H1 (cell line): ENCODE measurements around the gene BOK. TPM values are rescaled to one million over a fixed set of nuclear protein-coding genes. Genes with fewer than 3 reads are reported as not detected.

ENCODE experiments used
- CTBP2 ChIP-seq: IDR thresholded peaks from 2 replicates; pipeline ENCODE4 v1.7.0; 2011; ENCODE audit warnings: borderline replicate concordance, mild to moderate bottlenecking, moderate library complexity, mixed read lengths, low read length; ENCODE audit not compliant: insufficient read depth, insufficient read length
- CTCF ChIP-seq, 3 experiments: IDR thresholded peaks; 1 replicate in 2 of 3; 2 replicates in 1 of 3; pipeline versions ENCODE4 v1.5.1 to v1.6.1; 2011; ENCODE audit warnings: low read length in 3 of 3, mild to moderate bottlenecking in 3 of 3, inconsistent platforms in 2 of 3, low read depth in 1 of 3, moderate library complexity in 1 of 3; ENCODE audit not compliant: insufficient read depth in 1 of 3; ENCODE audit errors: control extremely low read depth in 1 of 3
- GTF2F1 ChIP-seq: IDR thresholded peaks from 2 replicates; pipeline ENCODE4 v1.6.1; 2012; ENCODE audit warnings: low read depth, low read length, improper control_type of control experiment, borderline replicate concordance
- RBBP5 ChIP-seq: IDR thresholded peaks from 2 replicates; pipeline ENCODE4 v1.7.1; 2012; ENCODE audit warnings: low read depth, mild to moderate bottlenecking, inconsistent platforms, low read length, moderate library complexity, borderline replicate concordance
- SP2 ChIP-seq: IDR thresholded peaks from 2 replicates; pipeline ENCODE4 v1.6.1; 2012; ENCODE audit warnings: mild to moderate bottlenecking, low read length, inconsistent platforms
- SP4 ChIP-seq: IDR thresholded peaks from 2 replicates; pipeline ENCODE4 v1.6.1; 2012; ENCODE audit warnings: low read length, inconsistent platforms
- TAF1 ChIP-seq: IDR thresholded peaks from 2 replicates; pipeline ENCODE4 v1.6.1; 2011; ENCODE audit warnings: mild to moderate bottlenecking, low read depth, low read length
- TCF12 ChIP-seq: IDR thresholded peaks from 2 replicates; pipeline ENCODE4 v1.6.1; 2011; ENCODE audit warnings: low read depth, mild to moderate bottlenecking, low read length
- TEAD4 ChIP-seq: IDR thresholded peaks from 2 replicates; pipeline ENCODE4 v1.6.1; 2012; ENCODE audit warnings: low read depth, low read length, inconsistent platforms, mixed read lengths
- polyA plus RNA-seq, 7 experiments: library from polyadenylated mRNA; depleted of rRNA in 3 of 7; stranded (reverse) in 5 of 7; unstranded in 2 of 7; fragments of >200 nt in 5 of 7; fragments of 200-250 nt in 2 of 7; gene quantifications; 1 replicate in 5 of 7; 2 replicates in 1 of 7; 4 replicates in 1 of 7; pipeline versions ENCODE4 v1.2.1 to v1.2.3, GENCODE V29; 2011 to 2013; ENCODE audit warnings: missing spikeins in 2 of 7, mixed read lengths in 2 of 7
- total RNA-seq: library from RNA; stranded (reverse); fragmentation: NEBNext Ultra II Directional; extraction: Animal tissue kit (Norgen Biotek cat#: 25700); gene quantifications from 2 replicates; pipeline ENCODE4 v1.2.1, GENCODE V29; 2021
- TF ChIP-seq, protein P1 (sequence below): fragments of 300-600 bp; sonication (generic); IDR thresholded peaks from 2 replicates; pipeline ENCODE4 v1.7.1; 2012; ENCODE audit warnings: low read length, moderate library complexity, mild to moderate bottlenecking, inconsistent platforms; ENCODE audit not compliant: insufficient replicate concordance

The BOK gene
- total and polyA plus RNA-seq, 2 of the 8 experiments (the other 6 are each of a cell fraction or from before 2014, with no cell fraction given) = 33.7 to 37.6 TPM

DNA sequence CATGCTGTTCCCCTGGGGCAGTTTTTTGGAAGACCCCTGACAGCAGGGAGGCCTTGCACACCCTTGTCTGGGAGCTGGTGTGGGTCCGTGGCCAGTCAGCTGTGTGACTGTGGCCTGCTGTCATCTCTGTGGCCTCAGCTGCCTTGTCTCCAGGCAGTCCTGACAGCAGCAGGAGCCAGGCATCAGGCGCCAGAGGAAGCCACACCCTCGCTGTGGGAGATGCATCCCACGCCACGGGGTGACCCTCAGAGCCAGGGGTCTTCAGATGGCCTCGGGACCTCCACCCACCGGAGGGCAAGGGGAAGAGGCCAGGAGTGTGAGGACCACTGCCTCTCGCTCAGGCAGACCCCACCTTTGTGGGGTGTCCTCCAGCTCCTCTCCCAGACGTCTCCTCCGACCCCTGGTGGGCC is 5.0 kb downstream of the BOK start (continued):
- TF ChIP-seq, protein P1, sequence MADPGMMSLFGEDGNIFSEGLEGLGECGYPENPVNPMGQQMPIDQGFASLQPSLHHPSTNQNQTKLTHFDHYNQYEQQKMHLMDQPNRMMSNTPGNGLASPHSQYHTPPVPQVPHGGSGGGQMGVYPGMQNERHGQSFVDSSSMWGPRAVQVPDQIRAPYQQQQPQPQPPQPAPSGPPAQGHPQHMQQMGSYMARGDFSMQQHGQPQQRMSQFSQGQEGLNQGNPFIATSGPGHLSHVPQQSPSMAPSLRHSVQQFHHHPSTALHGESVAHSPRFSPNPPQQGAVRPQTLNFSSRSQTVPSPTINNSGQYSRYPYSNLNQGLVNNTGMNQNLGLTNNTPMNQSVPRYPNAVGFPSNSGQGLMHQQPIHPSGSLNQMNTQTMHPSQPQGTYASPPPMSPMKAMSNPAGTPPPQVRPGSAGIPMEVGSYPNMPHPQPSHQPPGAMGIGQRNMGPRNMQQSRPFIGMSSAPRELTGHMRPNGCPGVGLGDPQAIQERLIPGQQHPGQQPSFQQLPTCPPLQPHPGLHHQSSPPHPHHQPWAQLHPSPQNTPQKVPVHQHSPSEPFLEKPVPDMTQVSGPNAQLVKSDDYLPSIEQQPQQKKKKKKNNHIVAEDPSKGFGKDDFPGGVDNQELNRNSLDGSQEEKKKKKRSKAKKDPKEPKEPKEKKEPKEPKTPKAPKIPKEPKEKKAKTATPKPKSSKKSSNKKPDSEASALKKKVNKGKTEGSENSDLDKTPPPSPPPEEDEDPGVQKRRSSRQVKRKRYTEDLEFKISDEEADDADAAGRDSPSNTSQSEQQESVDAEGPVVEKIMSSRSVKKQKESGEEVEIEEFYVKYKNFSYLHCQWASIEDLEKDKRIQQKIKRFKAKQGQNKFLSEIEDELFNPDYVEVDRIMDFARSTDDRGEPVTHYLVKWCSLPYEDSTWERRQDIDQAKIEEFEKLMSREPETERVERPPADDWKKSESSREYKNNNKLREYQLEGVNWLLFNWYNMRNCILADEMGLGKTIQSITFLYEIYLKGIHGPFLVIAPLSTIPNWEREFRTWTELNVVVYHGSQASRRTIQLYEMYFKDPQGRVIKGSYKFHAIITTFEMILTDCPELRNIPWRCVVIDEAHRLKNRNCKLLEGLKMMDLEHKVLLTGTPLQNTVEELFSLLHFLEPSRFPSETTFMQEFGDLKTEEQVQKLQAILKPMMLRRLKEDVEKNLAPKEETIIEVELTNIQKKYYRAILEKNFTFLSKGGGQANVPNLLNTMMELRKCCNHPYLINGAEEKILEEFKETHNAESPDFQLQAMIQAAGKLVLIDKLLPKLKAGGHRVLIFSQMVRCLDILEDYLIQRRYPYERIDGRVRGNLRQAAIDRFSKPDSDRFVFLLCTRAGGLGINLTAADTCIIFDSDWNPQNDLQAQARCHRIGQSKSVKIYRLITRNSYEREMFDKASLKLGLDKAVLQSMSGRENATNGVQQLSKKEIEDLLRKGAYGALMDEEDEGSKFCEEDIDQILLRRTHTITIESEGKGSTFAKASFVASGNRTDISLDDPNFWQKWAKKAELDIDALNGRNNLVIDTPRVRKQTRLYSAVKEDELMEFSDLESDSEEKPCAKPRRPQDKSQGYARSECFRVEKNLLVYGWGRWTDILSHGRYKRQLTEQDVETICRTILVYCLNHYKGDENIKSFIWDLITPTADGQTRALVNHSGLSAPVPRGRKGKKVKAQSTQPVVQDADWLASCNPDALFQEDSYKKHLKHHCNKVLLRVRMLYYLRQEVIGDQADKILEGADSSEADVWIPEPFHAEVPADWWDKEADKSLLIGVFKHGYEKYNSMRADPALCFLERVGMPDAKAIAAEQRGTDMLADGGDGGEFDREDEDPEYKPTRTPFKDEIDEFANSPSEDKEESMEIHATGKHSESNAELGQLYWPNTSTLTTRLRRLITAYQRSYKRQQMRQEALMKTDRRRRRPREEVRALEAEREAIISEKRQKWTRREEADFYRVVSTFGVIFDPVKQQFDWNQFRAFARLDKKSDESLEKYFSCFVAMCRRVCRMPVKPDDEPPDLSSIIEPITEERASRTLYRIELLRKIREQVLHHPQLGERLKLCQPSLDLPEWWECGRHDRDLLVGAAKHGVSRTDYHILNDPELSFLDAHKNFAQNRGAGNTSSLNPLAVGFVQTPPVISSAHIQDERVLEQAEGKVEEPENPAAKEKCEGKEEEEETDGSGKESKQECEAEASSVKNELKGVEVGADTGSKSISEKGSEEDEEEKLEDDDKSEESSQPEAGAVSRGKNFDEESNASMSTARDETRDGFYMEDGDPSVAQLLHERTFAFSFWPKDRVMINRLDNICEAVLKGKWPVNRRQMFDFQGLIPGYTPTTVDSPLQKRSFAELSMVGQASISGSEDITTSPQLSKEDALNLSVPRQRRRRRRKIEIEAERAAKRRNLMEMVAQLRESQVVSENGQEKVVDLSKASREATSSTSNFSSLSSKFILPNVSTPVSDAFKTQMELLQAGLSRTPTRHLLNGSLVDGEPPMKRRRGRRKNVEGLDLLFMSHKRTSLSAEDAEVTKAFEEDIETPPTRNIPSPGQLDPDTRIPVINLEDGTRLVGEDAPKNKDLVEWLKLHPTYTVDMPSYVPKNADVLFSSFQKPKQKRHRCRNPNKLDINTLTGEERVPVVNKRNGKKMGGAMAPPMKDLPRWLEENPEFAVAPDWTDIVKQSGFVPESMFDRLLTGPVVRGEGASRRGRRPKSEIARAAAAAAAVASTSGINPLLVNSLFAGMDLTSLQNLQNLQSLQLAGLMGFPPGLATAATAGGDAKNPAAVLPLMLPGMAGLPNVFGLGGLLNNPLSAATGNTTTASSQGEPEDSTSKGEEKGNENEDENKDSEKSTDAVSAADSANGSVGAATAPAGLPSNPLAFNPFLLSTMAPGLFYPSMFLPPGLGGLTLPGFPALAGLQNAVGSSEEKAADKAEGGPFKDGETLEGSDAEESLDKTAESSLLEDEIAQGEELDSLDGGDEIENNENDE = no peak
- TF ChIP-seq SP4 = no peak
- TF ChIP-seq CTCF (IDR thresholded peaks at IDR 0.05; ENCODE audit: control extremely low read depth in 1 of 3, insufficient read depth in 1 of 3, low read depth in 1 of 3, low read length in 3 of 3) = no peak
- no peak for TF ChIP-seq TAF1
- no peak for TF ChIP-seq GTF2F1
- no peak for TF ChIP-seq TEAD4
- no peak for TF ChIP-seq RBBP5
- no peak for TF ChIP-seq TCF12
- TF ChIP-seq SP2 = no peak
- TF ChIP-seq CTBP2 = no peak
